Measurements from ENCODE around the gene PFDN2. TPM values are rescaled to one million over a fixed set of nuclear protein-coding genes. Genes with fewer than 3 reads are reported as not detected.

PFDN2 gene
- total and polyA plus RNA-seq, 11 donors, result 38.3 to 234 (median 49.8) TPM

GRCh38 chr1:161086457-161086856, 31.4 kb downstream of the PFDN2 start:
- Histone ChIP-seq H3K27me3 (no peaks in the 10 kb centered on the region), H3K4me1 (peaks cover 0 to 16% (median 0%) of the 10 kb centered on the region in 12 donors), H3K27ac (no peak overlapping the region), H3K36me3 (no peaks in the 10 kb centered on the region), H3K4me3 (no peak overlapping the region), H3K9me3 (no peaks in the 10 kb centered on the region)
- ATAC-seq (no peak), DNase-seq (no peak)
- intact Hi-C loops (cut with DNase I), result no loop called here
- no peak for TF ChIP-seq CTCF (IDR thresholded peaks at IDR 0.05)
- TF ChIP-seq POLR2A (IDR thresholded peaks at IDR 0.05), result no peak
- 69 to 76% (median 75%) methylated on average over 4 of the region's 4 CpGs for WGBS, 4 donors

- ATAC-seq, result peak in 1 of 4 donors; percentile 28
Measured at GRCh38 chr1:161085165-161085564, 32.7 kb downstream of the PFDN2 start.

GRCh38 chr1:161084597-161084988, 33.2 kb downstream of the PFDN2 start:
- intact Hi-C loops (cut with DNase I), result no loop called here
- H3K9me3 ChIP-seq, result no peaks in the 10 kb centered on the region
- H3K27me3 ChIP-seq, result peaks cover 0 to 3% (median 0%) of the 10 kb centered on the region in 9 donors
- H3K27ac ChIP-seq, result no peak overlapping the region
- DNase-seq (no peak), ATAC-seq (no peak)
- TF ChIP-seq POLR2A (IDR thresholded peaks at IDR 0.05), result no peak
- TF ChIP-seq CTCF (IDR thresholded peaks at IDR 0.05), result no peak
- no peak overlapping the region for H3K4me3 ChIP-seq
- no peaks in the 10 kb centered on the region for H3K36me3 ChIP-seq
- H3K4me1 ChIP-seq, result peaks cover 0 to 16% (median 0%) of the 10 kb centered on the region in 12 donors
- WGBS, 4 donors, result 83 to 95% (median 88%) methylated on average over 1 of the region's 1 CpG

More at GRCh38 chr1:161085165-161085564, 32.7 kb downstream of the PFDN2 start:
- no peak overlapping the region for H3K4me3 ChIP-seq
- no peaks in the 10 kb centered on the region for H3K36me3 ChIP-seq
- no peaks in the 10 kb centered on the region for H3K27me3 ChIP-seq
- TF ChIP-seq POLR2A (IDR thresholded peaks at IDR 0.05) (no peak), CTCF (IDR thresholded peaks at IDR 0.05) (no peak)
- peaks cover 0 to 16% (median 0%) of the 10 kb centered on the region in 12 donors for H3K4me1 ChIP-seq
- intact Hi-C loops (cut with DNase I), result no loop called here
- no peaks in the 10 kb centered on the region for H3K9me3 ChIP-seq
- WGBS, 4 donors, result 38 to 83% (median 69%) methylated on average over 1 to 2 of the region's 2 CpGs
- no peak overlapping the region for H3K27ac ChIP-seq
- DNase-seq, result no peak

- intact Hi-C loops (cut with DNase I), result no loop called here
- peaks cover 0 to 5% (median 0%) of the 10 kb centered on the region in 9 donors for H3K27me3 ChIP-seq
- no peak overlapping the region for H3K4me3 ChIP-seq
- H3K9me3 ChIP-seq, result no peaks in the 10 kb centered on the region
- peaks cover 0 to 16% (median 0%) of the 10 kb centered on the region in 12 donors for H3K4me1 ChIP-seq
- H3K36me3 ChIP-seq, result no peaks in the 10 kb centered on the region
- peak overlapping the region in 1 of 12 donors; percentile 34 for H3K27ac ChIP-seq
- no peak for ATAC-seq
- WGBS, 4 donors, result 69 to 83% (median 78%) methylated on average over 10 of the region's 10 CpGs
- no peak for DNase-seq
- no peak for TF ChIP-seq POLR2A (IDR thresholded peaks at IDR 0.05)
- TF ChIP-seq CTCF (IDR thresholded peaks at IDR 0.05), result no peak
Measured at GRCh38 chr1:161083748-161084596, 33.9 kb downstream of the PFDN2 start.

All from heart left ventricle (tissue), 16 donors.